ENCODE data around the gene CLDND1. TPM values are rescaled to one million over a fixed set of nuclear protein-coding genes. Genes with fewer than 3 reads are reported as not detected.
A peak's percentile ranks its signal among the peaks of the same experiment; 100 is the strongest.

Gene CLDND1
- total RNA-seq, 1 donor from 2014 or later: 158 TPM

GRCh38 chr3:98514948-98515347 lies 7.8 kb downstream of the CLDND1 start:
- H3K9me3 ChIP-seq: no peaks in the 10 kb centered on the region
- DNase-seq (ENCODE audit: extremely low spot score in 2 of 2): no peak
- H3K27me3 ChIP-seq: no peaks in the 10 kb centered on the region
- no peak overlapping the region for H3K27ac ChIP-seq
- peaks cover 0 to 35% of the 10 kb centered on the region in 2 donors for H3K36me3 ChIP-seq
- intact Hi-C loops (cut with DNase I): no loop called here
- TF ChIP-seq POLR2A (IDR thresholded peaks at IDR 0.05): no peak
- no peak for TF ChIP-seq CTCF (IDR thresholded peaks at IDR 0.05)
- TF ChIP-seq POLR2AphosphoS5 (IDR thresholded peaks at IDR 0.05; ENCODE audit: insufficient read depth in 1 of 2, low read depth in 1 of 2): no peak
- peaks cover 32% of the 10 kb centered on the region for H3K4me1 ChIP-seq
- H3K4me3 ChIP-seq: no peak overlapping the region

- Histone ChIP-seq H3K27ac (no peak overlapping the region), H3K27me3 (no peaks in the 10 kb centered on the region), H3K4me1 (peaks cover 20% of the 10 kb centered on the region), H3K9me3 (no peaks in the 10 kb centered on the region), H3K36me3 (peaks cover 0 to 35% of the 10 kb centered on the region in 2 donors), H3K4me3 (no peak overlapping the region)
- no peak for DNase-seq (ENCODE audit: extremely low spot score in 2 of 2)
- TF ChIP-seq POLR2AphosphoS5 (IDR thresholded peaks at IDR 0.05; ENCODE audit: insufficient read depth in 1 of 2, low read depth in 1 of 2): no peak
- intact Hi-C loops (cut with DNase I): no loop called here
Measured at GRCh38 chr3:98513736-98514135, 9.0 kb downstream of the CLDND1 start.

GRCh38 chr3:98513091-98513511 lies 9.6 kb downstream of the CLDND1 start:
- no peak overlapping the region for H3K27ac ChIP-seq

GRCh38 chr3:98512576-98512975 lies 10.1 kb downstream of the CLDND1 start:
- intact Hi-C loops (cut with DNase I): no loop called here
- no peak for DNase-seq (ENCODE audit: extremely low spot score in 2 of 2)
- no peak overlapping the region for H3K27ac ChIP-seq
- H3K27me3 ChIP-seq: no peaks in the 10 kb centered on the region
- TF ChIP-seq POLR2AphosphoS5 (IDR thresholded peaks at IDR 0.05; ENCODE audit: insufficient read depth in 1 of 2, low read depth in 1 of 2) (no peak), POLR2A (IDR thresholded peaks at IDR 0.05) (no peak), CTCF (IDR thresholded peaks at IDR 0.05) (no peak)
- no peak overlapping the region for H3K4me3 ChIP-seq
- H3K4me1 ChIP-seq: peaks cover 9% of the 10 kb centered on the region
- H3K9me3 ChIP-seq: no peaks in the 10 kb centered on the region
- peaks cover 0 to 24% of the 10 kb centered on the region in 2 donors for H3K36me3 ChIP-seq

More at GRCh38 chr3:98513091-98513511, 9.6 kb downstream of the CLDND1 start:
- H3K4me1 ChIP-seq: peaks cover 13% of the 10 kb centered on the region
- no peak overlapping the region for H3K4me3 ChIP-seq
- H3K36me3 ChIP-seq: peaks cover 0 to 30% of the 10 kb centered on the region in 2 donors
- TF ChIP-seq POLR2A (IDR thresholded peaks at IDR 0.05): no peak
- peak in 1 of 2 donors; percentile 20 for TF ChIP-seq POLR2AphosphoS5 (IDR thresholded peaks at IDR 0.05; ENCODE audit: insufficient read depth in 1 of 2, low read depth in 1 of 2)
- TF ChIP-seq CTCF (IDR thresholded peaks at IDR 0.05): no peak
- H3K9me3 ChIP-seq: no peaks in the 10 kb centered on the region
- intact Hi-C loops (cut with DNase I): no loop called here
- H3K27me3 ChIP-seq: no peaks in the 10 kb centered on the region
- no peak for DNase-seq (ENCODE audit: extremely low spot score in 2 of 2)

GRCh38 chr3:98508582-98508981 lies 14.1 kb downstream of the CLDND1 start:
- H3K4me1 ChIP-seq: peaks cover 9% of the 10 kb centered on the region
- TF ChIP-seq POLR2AphosphoS5 (IDR thresholded peaks at IDR 0.05; ENCODE audit: insufficient read depth in 1 of 2, low read depth in 1 of 2) (no peak), CTCF (IDR thresholded peaks at IDR 0.05) (no peak), POLR2A (IDR thresholded peaks at IDR 0.05) (no peak)
- no peak overlapping the region for H3K27ac ChIP-seq
- no peaks in the 10 kb centered on the region for H3K9me3 ChIP-seq
- no peaks in the 10 kb centered on the region for H3K36me3 ChIP-seq
- no peaks in the 10 kb centered on the region for H3K27me3 ChIP-seq
- H3K4me3 ChIP-seq: no peak overlapping the region
- intact Hi-C loops (cut with DNase I): no loop called here
- DNase-seq (ENCODE audit: extremely low spot score in 2 of 2): no peak
